ENCODE results near the gene ACAN. TPM values are rescaled to one million over a fixed set of nuclear protein-coding genes. Genes with fewer than 3 reads are reported as not detected.

ACAN gene
- total RNA-seq, 1 experiment from 2014 or later = 1.4 TPM

- no peak for TF ChIP-seq AR (CRISPR knock-in tag; IDR thresholded peaks at IDR 0.05)
Observed at GRCh38 chr15:88848203-88848602, 45.0 kb downstream of the ACAN start (continued).

DNA sequence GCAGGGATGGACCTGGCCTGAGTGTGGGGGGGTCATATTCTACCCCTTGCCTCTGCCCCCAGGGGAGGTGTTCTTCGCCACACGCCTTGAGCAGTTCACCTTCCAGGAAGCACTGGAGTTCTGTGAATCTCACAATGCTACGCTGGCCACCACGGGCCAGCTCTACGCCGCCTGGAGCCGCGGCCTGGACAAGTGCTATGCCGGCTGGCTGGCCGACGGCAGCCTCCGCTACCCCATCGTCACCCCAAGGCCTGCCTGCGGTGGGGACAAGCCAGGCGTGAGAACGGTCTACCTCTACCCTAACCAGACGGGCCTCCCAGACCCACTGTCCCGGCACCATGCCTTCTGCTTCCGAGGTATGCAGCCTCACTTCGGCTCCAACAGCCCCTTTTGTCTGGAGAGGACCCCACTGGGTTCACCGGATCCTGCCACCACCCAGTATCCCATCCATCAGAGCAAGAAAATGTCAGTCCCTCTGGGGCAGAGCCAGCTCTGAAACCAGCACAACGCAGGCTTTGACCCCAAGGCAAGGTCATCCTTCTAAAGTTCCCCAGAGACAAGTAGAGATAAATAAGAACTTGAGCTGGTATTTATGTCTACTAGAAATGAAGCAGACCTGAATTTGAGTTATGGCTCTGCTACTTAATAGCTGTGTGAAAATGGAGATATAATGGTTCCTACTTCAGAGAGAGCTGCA is 46.3 kb downstream of the ACAN start:
- H3K36me3 Mint-ChIP-seq = peaks cover 5% of the 10 kb centered on the region; the same call in 1 of the 2 replicates
- H3K9me3 Mint-ChIP-seq = peaks cover 10% of the 10 kb centered on the region
- H3K27me3 Mint-ChIP-seq (ENCODE audit: low read depth) = peaks cover 2% of the 10 kb centered on the region
- peak overlapping the region; percentile 20; the same call in 1 of the 2 replicates for H3K27ac Mint-ChIP-seq
- DNase-seq (ENCODE audit: low spot score) = no peak
- ChIA-PET CTCF (no interaction called here), POLR2A (no interaction called here)
- no peak for ATAC-seq
- H3K4me1 Mint-ChIP-seq = no peaks in the 10 kb centered on the region
- no peak overlapping the region for H3K4me3 Mint-ChIP-seq
- no peak for TF ChIP-seq CREM (CRISPR knock-in tag; IDR thresholded peaks at IDR 0.05)
- no peak for TF ChIP-seq ESRRA (CRISPR knock-in tag; IDR thresholded peaks at IDR 0.05; ENCODE audit: borderline replicate concordance)
- no peak for TF ChIP-seq ZNF671 (CRISPR knock-in tag; IDR thresholded peaks at IDR 0.05)
- TF ChIP-seq JUN (CRISPR knock-in tag; IDR thresholded peaks at IDR 0.05) = no peak
- TF ChIP-seq ZNF532 (CRISPR knock-in tag; IDR thresholded peaks at IDR 0.05; ENCODE audit: borderline replicate concordance) = no peak
- TF ChIP-seq EMX1 (CRISPR knock-in tag; IDR thresholded peaks at IDR 0.05) = no peak

DNA sequence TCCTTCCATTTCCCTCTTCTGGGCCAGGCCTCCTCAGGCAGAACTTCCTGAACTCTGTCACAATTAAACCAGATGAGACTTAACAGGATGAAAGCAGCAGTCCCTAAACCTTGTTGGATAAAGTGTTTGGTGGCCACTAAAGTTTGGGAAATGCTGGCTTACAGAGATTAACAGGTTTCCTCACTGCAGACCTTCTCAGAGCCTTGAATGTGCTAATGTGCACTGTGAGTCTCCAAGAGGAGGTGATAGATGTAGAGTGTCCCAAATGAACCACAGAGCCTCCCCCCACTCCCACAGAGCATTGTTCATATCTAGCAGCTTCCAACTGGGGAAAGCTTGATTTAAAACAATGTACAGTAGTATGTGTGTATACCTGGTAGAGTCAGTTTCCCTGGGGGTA is 49.2 kb downstream of the ACAN start:
- Mint-ChIP-seq H3K4me3 (no peak overlapping the region), H3K4me1 (no peaks in the 10 kb centered on the region), H3K27me3 (ENCODE audit: low read depth) (peaks cover 12% of the 10 kb centered on the region), H3K27ac (no peak overlapping the region), H3K9me3 (peaks cover 21% of the 10 kb centered on the region), H3K36me3 (peaks cover 8% of the 10 kb centered on the region; the same call in 1 of the 2 replicates)
- ChIA-PET CTCF (no interaction called here), POLR2A (no interaction called here)
- no peak for DNase-seq (ENCODE audit: low spot score)
- ATAC-seq = no peak
- no peak for TF ChIP-seq FOXP1 (CRISPR knock-in tag; IDR thresholded peaks at IDR 0.05; ENCODE audit: borderline replicate concordance)
- TF ChIP-seq MAX (CRISPR knock-in tag; IDR thresholded peaks at IDR 0.05) = no peak
- TF ChIP-seq IRF1 (CRISPR knock-in tag; IDR thresholded peaks at IDR 0.05) = no peak
- TF ChIP-seq CBFB (CRISPR knock-in tag; IDR thresholded peaks at IDR 0.05; ENCODE audit: low read depth) = no peak
- TF ChIP-seq NR1H2 (CRISPR knock-in tag; IDR thresholded peaks at IDR 0.05) = no peak
- TF ChIP-seq ATF1 (CRISPR knock-in tag; IDR thresholded peaks at IDR 0.05) = no peak
- TF ChIP-seq ZBTB43 (CRISPR knock-in tag; IDR thresholded peaks at IDR 0.05) = no peak
- no peak for TF ChIP-seq FOXK1 (CRISPR knock-in tag; IDR thresholded peaks at IDR 0.05)
- no peak for TF ChIP-seq TP53 (CRISPR knock-in tag; IDR thresholded peaks at IDR 0.05)
- no peak for TF ChIP-seq MYBL2 (CRISPR knock-in tag; IDR thresholded peaks at IDR 0.05)

All from WTC11 (cell line).